Breast epithelium (tissue), 4 donors: ENCODE data around the gene GBF1. TPM values are rescaled to one million over a fixed set of nuclear protein-coding genes. Genes with fewer than 3 reads are reported as not detected.

Experiments
- DNase-seq, 2 donors: peaks; one replicate each; pipeline ENCODE4 v3.0.0-alpha.2; 2019; ENCODE audit warnings: low spot score in 2 of 2
- H3K27ac ChIP-seq, 2 donors: fragments of 200-600 bp; sonication (generic) in 1 of 2; one replicate each; pipeline ENCODE4 v1.5.1; 2016 to 2019; ENCODE audit warnings: mild to moderate bottlenecking in 1 of 2
- H3K27me3 ChIP-seq, 2 donors: fragments of 200-600 bp; sonication (generic) in 1 of 2; one replicate each; pipeline versions ENCODE4 v1.5.1 to v1.6.0; 2017 to 2019; ENCODE audit warnings: control low read depth in 1 of 2, mild to moderate bottlenecking in 1 of 2
- H3K36me3 ChIP-seq: fragments of 200-600 bp; one replicate; pipeline ENCODE4 v1.5.1; 2019
- H3K4me1 ChIP-seq, 2 donors: fragments of 200-600 bp; sonication (generic); one replicate each; pipeline ENCODE4 v1.5.1; 2016 to 2019; ENCODE audit warnings: control low read depth in 1 of 2
- H3K4me3 ChIP-seq, 3 donors: fragments of 200-600 bp; sonication (generic); 1 replicate in 2 of 3; 2 replicates in 1 of 3; pipeline ENCODE4 v1.5.1; 2016 to 2019; ENCODE audit warnings: mild to moderate bottlenecking in 3 of 3, moderate library complexity in 2 of 3
- H3K9me3 ChIP-seq, 2 donors: fragments of 200-600 bp; sonication (generic) in 1 of 2; one replicate each; pipeline ENCODE4 v1.5.1; 2016 to 2019; ENCODE audit warnings: control low read depth in 1 of 2
- POLR2A ChIP-seq: fragments of 450-650 bp; IDR thresholded peaks from one replicate; pipeline ENCODE4 v1.6.1; 2016; ENCODE audit warnings: antibody characterized with exemption, mild to moderate bottlenecking, moderate library complexity
- POLR2AphosphoS5 ChIP-seq, 3 donors: sonication (generic); formaldehyde crosslinking; IDR thresholded peaks; one replicate each; pipeline ENCODE4 v1.6.1; 2017; ENCODE audit warnings: antibody characterized with exemption in 3 of 3
- intact Hi-C: fragments of 100-400 bp; cut with DNase I; formaldehyde crosslinking; loops from one replicate; pipeline ENCODE4 v1.15.1; 2023; ENCODE audit warnings: low total_unique reads
- total RNA-seq, 3 donors: library from RNA; depleted of rRNA; stranded (reverse); fragments of >200 nt; gene quantifications; one replicate each; pipeline ENCODE4 v1.1.0, GENCODE V29; 2016
- TF ChIP-seq, protein P1 (sequence below), 3 donors: fragments of 450-650 bp; IDR thresholded peaks; one replicate each; pipeline ENCODE4 v1.5.1; 2016 to 2017; ENCODE audit warnings: antibody characterized with exemption in 3 of 3, mild to moderate bottlenecking in 3 of 3, moderate library complexity in 3 of 3

The GBF1 gene
- total RNA-seq, 3 donors from 2014 or later: 25.8 to 32.1 (median 25.9) TPM

DNA sequence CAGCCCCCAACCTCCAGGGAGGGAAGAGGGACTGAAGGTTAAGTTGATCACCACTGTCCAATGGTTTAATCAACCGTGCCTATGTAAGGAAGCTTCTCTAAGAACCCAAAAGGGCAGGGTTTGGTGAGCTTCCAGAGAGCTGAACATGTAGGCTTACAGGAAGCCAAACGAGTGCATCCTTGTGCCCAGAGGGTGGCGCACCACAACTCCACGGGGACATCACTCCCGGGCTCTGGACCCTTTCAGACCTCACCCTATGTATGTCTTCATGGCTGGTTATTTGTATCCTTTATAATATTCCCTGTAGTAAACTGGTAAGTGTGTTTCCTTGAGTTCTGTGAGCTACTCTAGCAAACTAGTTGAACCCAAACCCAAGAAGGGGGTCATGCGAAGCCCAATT, 138.7 kb downstream of the GBF1 start:
- no peak for DNase-seq
- Histone ChIP-seq H3K4me1 (no peaks in the 10 kb centered on the region), H3K36me3 (peaks cover 3% of the 10 kb centered on the region), H3K27me3 (no peaks in the 10 kb centered on the region), H3K27ac (no peak overlapping the region), H3K9me3 (no peaks in the 10 kb centered on the region), H3K4me3 (no peak overlapping the region)
- TF ChIP-seq, protein P1, sequence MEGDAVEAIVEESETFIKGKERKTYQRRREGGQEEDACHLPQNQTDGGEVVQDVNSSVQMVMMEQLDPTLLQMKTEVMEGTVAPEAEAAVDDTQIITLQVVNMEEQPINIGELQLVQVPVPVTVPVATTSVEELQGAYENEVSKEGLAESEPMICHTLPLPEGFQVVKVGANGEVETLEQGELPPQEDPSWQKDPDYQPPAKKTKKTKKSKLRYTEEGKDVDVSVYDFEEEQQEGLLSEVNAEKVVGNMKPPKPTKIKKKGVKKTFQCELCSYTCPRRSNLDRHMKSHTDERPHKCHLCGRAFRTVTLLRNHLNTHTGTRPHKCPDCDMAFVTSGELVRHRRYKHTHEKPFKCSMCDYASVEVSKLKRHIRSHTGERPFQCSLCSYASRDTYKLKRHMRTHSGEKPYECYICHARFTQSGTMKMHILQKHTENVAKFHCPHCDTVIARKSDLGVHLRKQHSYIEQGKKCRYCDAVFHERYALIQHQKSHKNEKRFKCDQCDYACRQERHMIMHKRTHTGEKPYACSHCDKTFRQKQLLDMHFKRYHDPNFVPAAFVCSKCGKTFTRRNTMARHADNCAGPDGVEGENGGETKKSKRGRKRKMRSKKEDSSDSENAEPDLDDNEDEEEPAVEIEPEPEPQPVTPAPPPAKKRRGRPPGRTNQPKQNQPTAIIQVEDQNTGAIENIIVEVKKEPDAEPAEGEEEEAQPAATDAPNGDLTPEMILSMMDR (IDR thresholded peaks at IDR 0.05): no peak
- TF ChIP-seq POLR2A (no peak), POLR2AphosphoS5 (IDR thresholded peaks at IDR 0.05) (no peak)
- intact Hi-C loops: no loop called here

DNA sequence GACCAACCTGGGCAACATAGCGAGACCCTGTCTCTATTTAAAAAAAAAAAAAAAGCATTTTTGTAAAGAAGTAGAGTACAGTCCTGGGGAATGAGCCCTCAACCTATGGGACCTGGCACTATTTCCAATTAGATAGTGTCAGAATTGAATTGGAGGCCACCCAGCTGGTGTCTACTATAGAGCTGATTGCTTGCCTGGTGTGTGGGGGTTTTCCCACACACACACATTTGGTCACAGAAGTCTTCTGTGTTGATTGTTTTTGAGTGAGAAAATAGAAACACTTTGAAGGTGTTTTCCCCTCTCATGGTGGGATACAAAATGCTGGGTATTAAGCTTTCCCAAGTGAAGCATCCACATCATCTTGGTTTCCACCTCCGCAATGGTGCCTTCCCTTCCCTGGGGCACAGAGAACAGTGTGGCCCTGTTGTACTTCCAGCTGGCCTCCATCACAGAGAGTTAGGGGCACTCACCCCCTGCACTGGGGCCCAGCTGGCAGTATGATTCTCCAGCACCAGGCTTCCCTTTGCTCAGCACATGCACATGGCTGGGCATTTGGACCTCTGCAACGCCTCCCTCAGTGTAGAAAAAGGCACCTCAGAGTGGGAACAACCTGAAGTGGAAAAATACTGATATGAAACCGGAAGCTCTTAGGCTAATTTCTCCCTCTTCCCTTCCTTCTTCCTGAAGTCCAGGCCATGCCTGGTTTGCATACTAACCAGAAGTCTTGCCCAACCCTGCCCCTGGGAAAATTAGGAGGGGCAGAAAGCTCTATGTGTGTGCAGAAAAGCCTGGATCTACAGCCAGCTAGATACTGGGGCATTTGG, 139.5 kb downstream of the GBF1 start:
- H3K4me3 ChIP-seq: no peak overlapping the region
- intact Hi-C loops: no loop called here
- H3K4me1 ChIP-seq: no peaks in the 10 kb centered on the region
- peak overlapping the region in 1 of 2 donors; percentile 3 for H3K27ac ChIP-seq
- H3K27me3 ChIP-seq: no peaks in the 10 kb centered on the region
- H3K36me3 ChIP-seq: no peaks in the 10 kb centered on the region
- no peak for TF ChIP-seq POLR2A
- TF ChIP-seq, protein P1 (IDR thresholded peaks at IDR 0.05): no peak
- TF ChIP-seq POLR2AphosphoS5 (IDR thresholded peaks at IDR 0.05): no peak
- no peak for DNase-seq
- H3K9me3 ChIP-seq: no peaks in the 10 kb centered on the region

DNA sequence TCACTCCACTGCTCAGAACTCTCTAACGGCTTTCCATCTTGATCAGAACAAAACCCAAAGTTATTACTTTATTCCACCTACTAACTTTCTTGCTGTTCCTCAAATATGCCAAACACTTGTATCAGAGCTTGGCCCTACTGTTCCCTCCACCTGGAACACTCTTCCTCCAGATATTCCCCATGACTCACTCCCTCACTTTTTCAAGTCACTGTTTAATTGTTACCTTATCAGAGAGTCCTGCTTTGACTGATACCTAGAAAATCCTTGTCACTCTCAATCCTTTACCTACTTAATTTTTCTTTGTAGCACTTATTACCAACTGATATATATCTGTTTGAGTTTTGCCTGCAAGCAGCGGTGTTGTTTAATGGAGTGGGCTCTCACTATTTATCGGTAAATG, 144.6 kb downstream of the GBF1 start:
- Histone ChIP-seq H3K9me3 (no peaks in the 10 kb centered on the region), H3K4me3 (no peak overlapping the region), H3K27me3 (no peaks in the 10 kb centered on the region), H3K36me3 (no peaks in the 10 kb centered on the region), H3K27ac (no peak overlapping the region), H3K4me1 (no peaks in the 10 kb centered on the region)
- TF ChIP-seq, protein P1 (IDR thresholded peaks at IDR 0.05): no peak
- TF ChIP-seq POLR2A (no peak), POLR2AphosphoS5 (IDR thresholded peaks at IDR 0.05) (no peak)
- intact Hi-C loops: no loop called here
- DNase-seq: no peak

DNA sequence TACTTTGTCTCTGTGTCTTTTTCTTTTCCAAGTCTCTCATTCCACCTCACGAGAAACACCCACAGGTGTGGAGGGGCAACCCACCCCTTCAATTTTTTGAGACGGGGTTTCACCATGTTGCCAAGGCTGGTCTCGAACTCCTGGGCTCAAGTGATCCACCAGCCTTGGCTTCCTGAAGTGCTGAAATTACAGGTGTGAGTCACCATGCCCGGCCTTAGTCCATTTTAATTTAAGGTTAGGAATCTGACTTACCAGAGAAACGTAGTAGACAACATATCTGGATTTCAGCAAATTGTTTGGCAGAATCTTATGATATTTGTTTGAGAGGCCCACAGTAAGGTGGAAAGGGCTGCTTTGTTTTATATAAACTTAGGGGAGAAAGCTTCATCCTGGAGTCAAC, 147.0 kb downstream of the GBF1 start:
- intact Hi-C loops: loop anchor here (2.0 kb wide), 1 partner anchor 90 kb away; no protein-coding TSS in a partner anchor
- no peak overlapping the region for H3K4me3 ChIP-seq

More for the DNA sequence above, 147.0 kb downstream of the GBF1 start:
- no peak for DNase-seq
- peaks cover 0 to 11% of the 10 kb centered on the region in 2 donors for H3K4me1 ChIP-seq
- no peaks in the 10 kb centered on the region for H3K36me3 ChIP-seq
- H3K27ac ChIP-seq: no peak overlapping the region
- H3K9me3 ChIP-seq: no peaks in the 10 kb centered on the region
- no peaks in the 10 kb centered on the region for H3K27me3 ChIP-seq
- no peak for TF ChIP-seq POLR2A
- TF ChIP-seq POLR2AphosphoS5 (IDR thresholded peaks at IDR 0.05): no peak
- TF ChIP-seq, protein P1 (IDR thresholded peaks at IDR 0.05): no peak
